Endodermal cell (in vitro differentiated cells): ENCODE measurements around the gene MYO5A. TPM values are rescaled to one million over a fixed set of nuclear protein-coding genes. Genes with fewer than 3 reads are reported as not detected.
"Not testable (repeated sequence)": the region's sequence is repeated elsewhere in the genome, so short reads cannot be mapped to it uniquely, and the experiment has no call there.

Experiments used
- DNase-seq: peaks from one replicate; pipeline ENCODE4 v3.0.0-alpha.2; 2017
- H3K27ac ChIP-seq: 2 replicates; pipeline ENCODE4 v1.5.1; 2013; ENCODE audit warnings: mild to moderate bottlenecking, low read depth, low read length, moderate library complexity
- H3K27me3 ChIP-seq: 2 replicates; pipeline ENCODE4 v1.6.1; 2013; ENCODE audit warnings: mild to moderate bottlenecking, low read length, moderate library complexity; ENCODE audit not compliant: insufficient read depth, control insufficient read depth, poor library complexity, severe bottlenecking
- H3K36me3 ChIP-seq: 2 replicates; pipeline ENCODE4 v1.7.0; 2013; ENCODE audit warnings: mild to moderate bottlenecking, low read length, moderate library complexity; ENCODE audit not compliant: control insufficient read depth, insufficient read depth
- H3K4me1 ChIP-seq: one replicate; pipeline ENCODE4 v1.7.0; 2013; ENCODE audit warnings: low read length; ENCODE audit not compliant: control insufficient read depth, insufficient read depth
- H3K4me3 ChIP-seq: 2 replicates; pipeline ENCODE4 v1.5.1; 2013; ENCODE audit warnings: mild to moderate bottlenecking, low read length, moderate library complexity
- H3K9ac ChIP-seq: 2 replicates; pipeline ENCODE4 v1.6.1; 2013; ENCODE audit warnings: mild to moderate bottlenecking, low read length, moderate library complexity; ENCODE audit not compliant: poor library complexity, severe bottlenecking; ENCODE audit errors: extremely low read depth
- H3K9me3 ChIP-seq: 2 replicates; pipeline ENCODE4 v1.6.1; 2013; ENCODE audit warnings: mild to moderate bottlenecking, low read length, moderate library complexity; ENCODE audit not compliant: control insufficient read depth
- H3K27ac Mint-ChIP-seq: 2 replicates; pipeline ENCODE4 v1.8.0; 2020; ENCODE audit warnings: mixed read lengths
- H3K27me3 Mint-ChIP-seq: 2 replicates; pipeline ENCODE4 v1.8.0; 2021; ENCODE audit warnings: mild to moderate bottlenecking, mixed read lengths; ENCODE audit not compliant: insufficient read depth
- H3K36me3 Mint-ChIP-seq: 2 replicates; pipeline ENCODE4 v1.8.0; 2020; ENCODE audit warnings: low read depth, mixed read lengths
- H3K4me1 Mint-ChIP-seq: 2 replicates; pipeline ENCODE4 v1.8.0; 2020; ENCODE audit warnings: mixed read lengths
- H3K4me3 Mint-ChIP-seq: 2 replicates; pipeline ENCODE4 v1.8.0; 2020; ENCODE audit warnings: mild to moderate bottlenecking, moderate library complexity, mixed read lengths
- H3K9me3 Mint-ChIP-seq: 2 replicates; pipeline ENCODE4 v1.8.0; 2020; ENCODE audit warnings: mild to moderate bottlenecking, mixed read lengths
- CTCF ChIP-seq: fragments of 200-600 bp; sonication (generic); conservative IDR thresholded peaks from 2 replicates; pipeline ENCODE4 v1.5.0; 2021; ENCODE audit warnings: antibody characterized with exemption, mild to moderate bottlenecking
- WGBS, 2 experiments: methylation state at CpG; one replicate each; pipeline versions ENCODE4 v1.1.5 to v1.1.7; 2013; ENCODE audit warnings: missing lambda C conversion rate in 2 of 2, mixed read lengths in 1 of 2; ENCODE audit not compliant: insufficient coverage in 1 of 2, insufficient read length in 1 of 2; 5-methylcytosine and 5-hydroxymethylcytosine counted together
- total RNA-seq, 2 donors: library from RNA; stranded (reverse); fragmentation: NEBNext Ultra II Directional in 1 of 2; extraction: Animal tissue kit (Norgen Biotek cat#: 25700) in 1 of 2; gene quantifications; 2 replicates in 1 of 2; 3 replicates in 1 of 2; pipeline ENCODE4 v1.2.1, GENCODE V29; 2021

MYO5A gene
- total RNA-seq, 2 donors from 2014 or later, result 10.0 to 13.1 TPM

- no peaks in the 10 kb centered on the region for H3K27me3 ChIP-seq
- Mint-ChIP-seq H3K4me1 (peaks cover 6% of the 10 kb centered on the region), H3K27me3 (no peaks in the 10 kb centered on the region), H3K27ac (no peak overlapping the region), H3K36me3 (no peaks in the 10 kb centered on the region), H3K4me3 (no peak overlapping the region), H3K9me3 (no peaks in the 10 kb centered on the region)
- H3K4me1 ChIP-seq, result peaks cover 5% of the 10 kb centered on the region
- no peak for DNase-seq
- no peaks in the 10 kb centered on the region for H3K9me3 ChIP-seq
- 96 to 100% methylated on average over 2 to 4 of the region's 4 CpGs for WGBS, 2 experiments
- no peak overlapping the region for H3K27ac ChIP-seq
- TF ChIP-seq CTCF, result no peak
- no peak overlapping the region for H3K4me3 ChIP-seq
- H3K9ac ChIP-seq, result no peak overlapping the region
- no peaks in the 10 kb centered on the region for H3K36me3 ChIP-seq
Measured at GRCh38 chr15:52491472-52491871, 37.2 kb downstream of the MYO5A start.

DNA sequence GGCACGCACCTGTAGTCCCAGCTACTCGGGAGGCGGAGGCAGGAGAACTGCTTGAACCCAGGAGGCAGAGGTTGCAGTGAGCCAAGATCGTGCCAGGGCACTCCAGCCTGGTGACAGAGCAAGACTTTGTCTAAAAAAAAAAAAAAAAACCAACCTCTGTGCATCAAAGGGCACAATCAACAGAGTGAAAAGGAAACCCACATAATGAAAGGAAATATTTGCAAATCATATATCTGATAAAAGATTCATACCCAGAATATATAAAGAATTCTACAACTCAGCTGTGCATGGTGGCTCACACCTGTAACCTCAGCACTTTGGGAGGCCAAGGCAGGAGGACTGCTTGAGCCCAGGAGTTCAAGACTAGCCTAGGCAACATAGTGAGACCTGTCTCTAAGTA, 39.2 kb downstream of the MYO5A start:
- DNase-seq, H3K4me3 ChIP-seq, H3K4me3 Mint-ChIP-seq, H3K36me3 ChIP-seq, H3K9ac ChIP-seq, H3K27ac Mint-ChIP-seq, H3K27me3 ChIP-seq, H3K4me1 ChIP-seq, H3K9me3 Mint-ChIP-seq, H3K27me3 Mint-ChIP-seq, H3K27ac ChIP-seq, H3K9me3 ChIP-seq, H3K36me3 Mint-ChIP-seq: not testable (repeated sequence)
- 73 to 94% methylated on average over 3 to 4 of the region's 4 CpGs for WGBS, 2 experiments
- peaks cover 13% of the 10 kb centered on the region for H3K4me1 Mint-ChIP-seq

- Histone ChIP-seq H3K4me1 (peaks cover 10% of the 10 kb centered on the region), H3K36me3 (no peaks in the 10 kb centered on the region), H3K27me3 (no peaks in the 10 kb centered on the region), H3K4me3 (no peak overlapping the region), H3K27ac (no peak overlapping the region), H3K9ac (no peak overlapping the region), H3K9me3 (no peaks in the 10 kb centered on the region)
- H3K27ac Mint-ChIP-seq, result no peak overlapping the region
- 91% methylated on average over 2 of the region's 2 CpGs; no CpG with 5 or more reads in 1 of the 2 experiments for WGBS, 2 experiments
- peaks cover 13% of the 10 kb centered on the region for H3K4me1 Mint-ChIP-seq
- no peak for TF ChIP-seq CTCF
- H3K4me3 Mint-ChIP-seq, result no peak overlapping the region
- H3K9me3 Mint-ChIP-seq, result no peaks in the 10 kb centered on the region
- no peaks in the 10 kb centered on the region for H3K27me3 Mint-ChIP-seq
- DNase-seq, result no peak
- H3K36me3 Mint-ChIP-seq, result no peaks in the 10 kb centered on the region
Measured at GRCh38 chr15:52488830-52489229, 39.9 kb downstream of the MYO5A start.
